ENCODE results near the gene OR12D3. TPM values are rescaled to one million over a fixed set of nuclear protein-coding genes. Genes with fewer than 3 reads are reported as not detected.

The OR12D3 gene
- total RNA-seq, 1 donor: not detected

- Histone ChIP-seq H3K36me3 (ENCODE audit: insufficient read depth, low read length) (no peaks in the 10 kb centered on the region), H2AFZ (ENCODE audit: low read length) (no peak overlapping the region), H3K4me3 (ENCODE audit: insufficient read depth, low read length) (no peak overlapping the region), H4K20me1 (ENCODE audit: insufficient read depth, low read length) (no peaks in the 10 kb centered on the region), H3K27me3 (ENCODE audit: insufficient read depth, low read length) (no peaks in the 10 kb centered on the region), H3K27ac (ENCODE audit: low read depth, low read length) (no peak overlapping the region), H3K79me2 (ENCODE audit: insufficient read depth, low read length) (no peaks in the 10 kb centered on the region), H3K9me3 (ENCODE audit: low read depth, low read length) (no peaks in the 10 kb centered on the region), H3K4me2 (ENCODE audit: insufficient read depth, low read length) (no peak overlapping the region), H3K4me1 (ENCODE audit: insufficient read depth, low read length) (no peaks in the 10 kb centered on the region)
- TF ChIP-seq CTCF (IDR thresholded peaks at IDR 0.05; ENCODE audit: extremely low read depth, low read depth, low read length): no peak
- DNase-seq (ENCODE audit: insufficient read length, low spot score, missing footprints): no peak
Measured at GRCh38 chr6:29388533-29388932, 13.4 kb upstream of the OR12D3 start.

GRCh38 chr6:29376003-29376402 lies 912 bp upstream of the OR12D3 start:
- Histone ChIP-seq H3K27ac (ENCODE audit: low read depth, low read length) (no peak overlapping the region), H3K9me3 (ENCODE audit: low read depth, low read length) (no peaks in the 10 kb centered on the region), H3K4me1 (ENCODE audit: insufficient read depth, low read length) (no peaks in the 10 kb centered on the region), H3K4me3 (ENCODE audit: insufficient read depth, low read length) (no peak overlapping the region), H2AFZ (ENCODE audit: low read length) (no peak overlapping the region), H3K36me3 (ENCODE audit: insufficient read depth, low read length) (no peaks in the 10 kb centered on the region), H3K27me3 (ENCODE audit: insufficient read depth, low read length) (no peaks in the 10 kb centered on the region), H4K20me1 (ENCODE audit: insufficient read depth, low read length) (no peaks in the 10 kb centered on the region), H3K79me2 (ENCODE audit: insufficient read depth, low read length) (no peaks in the 10 kb centered on the region), H3K4me2 (ENCODE audit: insufficient read depth, low read length) (no peak overlapping the region)
- TF ChIP-seq CTCF (IDR thresholded peaks at IDR 0.05; ENCODE audit: extremely low read depth, low read depth, low read length): no peak
- no peak for DNase-seq (ENCODE audit: insufficient read length, low spot score, missing footprints)

GRCh38 chr6:29368765-29369164 lies 6.3 kb downstream of the OR12D3 start, which contains the start of gene OR5V1:
OR5V1 (minus strand) TSS chr6:29368865; CDS start chr6:29356195, 12,670 bp downstream.
- H3K27me3 ChIP-seq (ENCODE audit: insufficient read depth, low read length): no peaks in the 10 kb centered on the region
- no peaks in the 10 kb centered on the region for H4K20me1 ChIP-seq (ENCODE audit: insufficient read depth, low read length)
- H3K9me3 ChIP-seq (ENCODE audit: low read depth, low read length): no peaks in the 10 kb centered on the region
- H3K4me2 ChIP-seq (ENCODE audit: insufficient read depth, low read length): no peak within 1 kb of the TSS
- TF ChIP-seq CTCF (IDR thresholded peaks at IDR 0.05; ENCODE audit: extremely low read depth, low read depth, low read length): no peak
- H3K4me1 ChIP-seq (ENCODE audit: insufficient read depth, low read length): no peaks in the 10 kb centered on the region
- H3K27ac ChIP-seq (ENCODE audit: low read depth, low read length): no peak within 1 kb of the TSS
- no peak for DNase-seq (ENCODE audit: insufficient read length, low spot score, missing footprints)
- no peaks in the 10 kb centered on the region for H3K36me3 ChIP-seq (ENCODE audit: insufficient read depth, low read length)
- no peak within 1 kb of the TSS for H2AFZ ChIP-seq (ENCODE audit: low read length)
- no peaks in the 10 kb centered on the region for H3K79me2 ChIP-seq (ENCODE audit: insufficient read depth, low read length)
- H3K4me3 ChIP-seq (ENCODE audit: insufficient read depth, low read length): no peak within 1 kb of the TSS

GRCh38 chr6:29355603-29356002 lies 19.5 kb downstream of the OR12D3 start:
- H3K4me1 ChIP-seq (ENCODE audit: insufficient read depth, low read length): no peaks in the 10 kb centered on the region
- no peaks in the 10 kb centered on the region for H3K79me2 ChIP-seq (ENCODE audit: insufficient read depth, low read length)
- H3K4me2 ChIP-seq (ENCODE audit: insufficient read depth, low read length): no peak overlapping the region
- no peak overlapping the region for H3K27ac ChIP-seq (ENCODE audit: low read depth, low read length)
- H4K20me1 ChIP-seq (ENCODE audit: insufficient read depth, low read length): no peaks in the 10 kb centered on the region
- no peaks in the 10 kb centered on the region for H3K9me3 ChIP-seq (ENCODE audit: low read depth, low read length)
- DNase-seq (ENCODE audit: insufficient read length, low spot score, missing footprints): no peak
- H2AFZ ChIP-seq (ENCODE audit: low read length): no peak overlapping the region
- H3K36me3 ChIP-seq (ENCODE audit: insufficient read depth, low read length): no peaks in the 10 kb centered on the region
- H3K27me3 ChIP-seq (ENCODE audit: insufficient read depth, low read length): no peaks in the 10 kb centered on the region
- no peak for TF ChIP-seq CTCF (IDR thresholded peaks at IDR 0.05; ENCODE audit: extremely low read depth, low read depth, low read length)
- no peak overlapping the region for H3K4me3 ChIP-seq (ENCODE audit: insufficient read depth, low read length)
